Heart left ventricle (tissue), 13 donors: ENCODE results near the gene STARD9.

Source experiments
- POLR2A ChIP-seq, 2 donors: fragments of 450-650 bp; IDR thresholded peaks; one replicate each; pipeline ENCODE4 v1.6.1; 2017; ENCODE audit warnings: antibody characterized with exemption in 2 of 2, mild to moderate bottlenecking in 2 of 2, moderate library complexity in 2 of 2
- TF ChIP-seq, protein P1 (sequence below), 12 donors: fragments of 200-600 bp; sonication (generic) in 4 of 12; IDR thresholded peaks; one replicate each; pipeline versions ENCODE4 v1.5.0 to v1.8.0; 2018 to 2022; ENCODE audit warnings: antibody characterized with exemption in 12 of 12, mild to moderate bottlenecking in 5 of 12
- donor health status: ischemic (EF 13 %, LVEDD 7.1; RV severe dilation, severe dysfunction).
- donor health status: DM: no; HTN: yes; CAD: no.
- donor health status: DM: no; HTN: no; CAD: no.
- donor health status: ischemic (EF 25% LVEDD 6.9; RV normal size, moderate dysfunction).
- donor health status: ischemic (EF 25% LVEDD 5.7; RV mildly dilated, moderate dysfunction).
- donor health status: ischemic (EF 35%, LVEDD 5.7; RV mildly dilated, moderate dysfunction).
- donor health status: nonischemic (EF 11% LVEDD 7.7; RV severe dilation, severe dysfunction).
- donor health status: DM: yes; HTN: yes; CAD: no.
- donor health status: PGD.
- donor health status: ischemic (EF 29% LVEDD 5.4; RV normal size, mild dysfunction).
- donor health status: nonischemic (EF 23%, LVEDD 6.1; RV moderate dilation, normal function).

DNA sequence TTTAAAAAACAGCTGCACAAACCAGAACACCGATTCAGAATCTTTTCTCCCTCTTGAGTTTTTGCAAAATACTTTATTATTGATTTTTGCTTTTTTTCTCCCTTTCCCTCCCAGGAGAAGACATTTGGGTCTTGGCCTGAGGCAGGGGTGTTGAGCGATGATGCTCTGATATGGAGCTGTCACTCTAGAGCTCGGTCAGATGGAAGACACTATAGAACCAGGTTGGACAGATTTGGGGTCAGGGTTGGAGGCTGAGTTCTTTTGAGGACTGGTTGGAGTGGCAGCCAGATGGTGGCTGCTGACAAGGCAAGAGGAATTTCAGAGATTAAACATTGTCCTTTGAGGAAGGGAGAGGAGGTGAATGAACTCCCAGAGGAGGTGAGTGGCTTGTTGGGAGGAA lies 144.7 kb downstream of the STARD9 start:
- TF ChIP-seq POLR2A (IDR thresholded peaks at IDR 0.05) = no peak
- TF ChIP-seq, protein P1, sequence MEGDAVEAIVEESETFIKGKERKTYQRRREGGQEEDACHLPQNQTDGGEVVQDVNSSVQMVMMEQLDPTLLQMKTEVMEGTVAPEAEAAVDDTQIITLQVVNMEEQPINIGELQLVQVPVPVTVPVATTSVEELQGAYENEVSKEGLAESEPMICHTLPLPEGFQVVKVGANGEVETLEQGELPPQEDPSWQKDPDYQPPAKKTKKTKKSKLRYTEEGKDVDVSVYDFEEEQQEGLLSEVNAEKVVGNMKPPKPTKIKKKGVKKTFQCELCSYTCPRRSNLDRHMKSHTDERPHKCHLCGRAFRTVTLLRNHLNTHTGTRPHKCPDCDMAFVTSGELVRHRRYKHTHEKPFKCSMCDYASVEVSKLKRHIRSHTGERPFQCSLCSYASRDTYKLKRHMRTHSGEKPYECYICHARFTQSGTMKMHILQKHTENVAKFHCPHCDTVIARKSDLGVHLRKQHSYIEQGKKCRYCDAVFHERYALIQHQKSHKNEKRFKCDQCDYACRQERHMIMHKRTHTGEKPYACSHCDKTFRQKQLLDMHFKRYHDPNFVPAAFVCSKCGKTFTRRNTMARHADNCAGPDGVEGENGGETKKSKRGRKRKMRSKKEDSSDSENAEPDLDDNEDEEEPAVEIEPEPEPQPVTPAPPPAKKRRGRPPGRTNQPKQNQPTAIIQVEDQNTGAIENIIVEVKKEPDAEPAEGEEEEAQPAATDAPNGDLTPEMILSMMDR (IDR thresholded peaks at IDR 0.05) = no peak
